K562 (cell line): ENCODE data around the gene LZTR1. TPM values are rescaled to one million over a fixed set of nuclear protein-coding genes. Genes with fewer than 3 reads are reported as not detected.

Experiments used
- ASH1L ChIP-seq: fragments of 450-650 bp; IDR thresholded peaks from 2 replicates; pipeline ENCODE4 v1.6.1; 2018; ENCODE audit warnings: borderline replicate concordance, mild to moderate bottlenecking, low read depth; ENCODE audit not compliant: partially characterized antibody
- BCL6 ChIP-seq: fragments of 250-450 bp; sonication (Bioruptor Pico); IDR thresholded peaks from 2 replicates; pipeline ENCODE4 v1.4.0; 2020
- BDP1 ChIP-seq: IDR thresholded peaks from 3 replicates; pipeline ENCODE4 v1.6.1; 2011; ENCODE audit not compliant: insufficient read length, insufficient read depth
- FOXP1 ChIP-seq: sonication (generic); formaldehyde crosslinking; IDR thresholded peaks from 2 replicates; pipeline ENCODE4 v1.8.0; 2022; ENCODE audit warnings: mild to moderate bottlenecking, missing genetic modification reagents
- HDAC3 ChIP-seq: fragments of 450-650 bp; IDR thresholded peaks from 2 replicates; pipeline ENCODE4 v1.6.1; 2018; ENCODE audit warnings: borderline replicate concordance, mild to moderate bottlenecking, moderate library complexity; ENCODE audit not compliant: partially characterized antibody
- MAFK ChIP-seq: IDR thresholded peaks from 2 replicates; pipeline ENCODE4 v1.6.1; 2011; ENCODE audit warnings: low read length, improper control_type of control experiment
- MCM2 ChIP-seq: fragments of 450-650 bp; IDR thresholded peaks from 2 replicates; pipeline ENCODE4 v1.6.1; 2017; ENCODE audit warnings: low read depth, mild to moderate bottlenecking
- MCM7 ChIP-seq, 2 experiments: fragments of 450-650 bp; IDR thresholded peaks; 2 replicates each; pipeline ENCODE4 v1.6.1; 2016 to 2018
- MYC ChIP-seq, 2 experiments: fragments of 250-450 bp in 1 of 2; sonication (Bioruptor Pico) in 1 of 2; IDR thresholded peaks; 2 replicates each; pipeline versions ENCODE4 v1.5.1 to v1.6.1; 2012 to 2021; ENCODE audit warnings: low read depth in 2 of 2, borderline replicate concordance in 1 of 2, improper control_type of control experiment in 1 of 2, low read length in 1 of 2, mild to moderate bottlenecking in 1 of 2, moderate library complexity in 1 of 2
- MYNN ChIP-seq, 2 experiments: sonication (generic); formaldehyde crosslinking in 1 of 2; IDR thresholded peaks; 2 replicates each; pipeline versions ENCODE4 v1.5.0 to v1.6.1; 2016 to 2020; ENCODE audit warnings: antibody characterized with exemption in 1 of 2, missing genetic modification reagents in 1 of 2
- NCOA2 ChIP-seq, 2 experiments: fragments of 450-650 bp; IDR thresholded peaks; 2 replicates each; pipeline ENCODE4 v1.6.1; 2018; ENCODE audit warnings: mild to moderate bottlenecking in 2 of 2, moderate library complexity in 1 of 2; ENCODE audit not compliant: partially characterized antibody in 2 of 2
- PHF21A ChIP-seq: fragments of 450-650 bp; IDR thresholded peaks from 2 replicates; pipeline ENCODE4 v1.6.1; 2017; ENCODE audit warnings: low read depth, borderline replicate concordance
- RBM39 ChIP-seq: fragments of 200-400 bp; formaldehyde crosslinking; optimal IDR thresholded peaks from 2 replicates; pipeline ENCODE3; 2018; ENCODE audit warnings: low read depth, low read length
- SMC3 ChIP-seq: conservative IDR thresholded peaks from 2 replicates; pipeline ENCODE4 v1.6.1; 2011; ENCODE audit warnings: low read depth, low read length, improper control_type of control experiment; ENCODE audit not compliant: insufficient read depth
- SRSF9 ChIP-seq: fragments of 200-400 bp; formaldehyde crosslinking; IDR thresholded peaks from 2 replicates; pipeline ENCODE4 v1.6.1; 2017; ENCODE audit warnings: low read depth, low read length, borderline replicate concordance
- ZNF121 ChIP-seq: sonication (generic); formaldehyde crosslinking; conservative IDR thresholded peaks from 2 replicates; pipeline ENCODE4 v1.8.0; 2022; ENCODE audit warnings: missing genetic modification reagents
- ZNF431 ChIP-seq: sonication (generic); formaldehyde crosslinking; IDR thresholded peaks from 2 replicates; pipeline ENCODE4 v1.8.0; 2022; ENCODE audit warnings: mild to moderate bottlenecking, missing genetic modification reagents
- ZNF444 ChIP-seq: fragments of 250-450 bp; sonication (Bioruptor Pico); IDR thresholded peaks from 2 replicates; pipeline ENCODE4 v1.4.0; 2020; ENCODE audit warnings: mild to moderate bottlenecking, moderate library complexity
- polyA plus RNA-seq, 8 experiments: library from polyadenylated mRNA; depleted of rRNA in 4 of 8; stranded (reverse) in 5 of 8; unstranded in 3 of 8; fragments of >200 nt; fragmentation: Nextera tagmentation in 2 of 8; fragmentation: Illumina TruSeq in 1 of 8; extraction: Ambion mirVana in 2 of 8; extraction: Trizol in 1 of 8; gene quantifications; 2 replicates each; pipeline versions ENCODE4 v1.2.1 to v1.2.3, GENCODE V29; 2011 to 2014; ENCODE audit warnings: inconsistent platforms in 1 of 8, missing spikeins in 1 of 8
- total RNA-seq, 7 experiments: library from RNA; depleted of rRNA in 6 of 7; stranded (reverse); fragments of >200 nt in 6 of 7; fragmentation: Illumina TruSeq in 2 of 7; extraction: Trizol in 2 of 7; gene quantifications; 2 replicates each; pipeline versions ENCODE4 v1.2.1 to v1.2.3, GENCODE V29; 2011 to 2021; ENCODE audit warnings: low replicate concordance in 1 of 7
- TF ChIP-seq, protein P1 (sequence below): fragments of 200-800 bp; sonication (Bioruptor generic); IDR thresholded peaks from 2 replicates; pipeline ENCODE4 v1.6.1; 2016; ENCODE audit warnings: missing genetic modification characterization, missing compliant biosample characterization
- TF ChIP-seq, protein P2 (sequence below): sonication (generic); formaldehyde crosslinking; IDR thresholded peaks from 2 replicates; pipeline ENCODE4 v1.8.0; 2022; ENCODE audit warnings: missing genetic modification reagents, mild to moderate bottlenecking, borderline replicate concordance
- TF ChIP-seq, protein P3 (sequence below): fragments of 450-650 bp; IDR thresholded peaks from 2 replicates; pipeline ENCODE4 v1.6.1; 2014; ENCODE audit warnings: low read depth, mild to moderate bottlenecking, moderate library complexity, borderline replicate concordance

LZTR1 gene
- total and polyA plus RNA-seq, 9 of the 15 experiments (the other 6 are each of a cell fraction or from before 2014, with no cell fraction given): 2.2 to 135 (median 63.0) TPM

DNA sequence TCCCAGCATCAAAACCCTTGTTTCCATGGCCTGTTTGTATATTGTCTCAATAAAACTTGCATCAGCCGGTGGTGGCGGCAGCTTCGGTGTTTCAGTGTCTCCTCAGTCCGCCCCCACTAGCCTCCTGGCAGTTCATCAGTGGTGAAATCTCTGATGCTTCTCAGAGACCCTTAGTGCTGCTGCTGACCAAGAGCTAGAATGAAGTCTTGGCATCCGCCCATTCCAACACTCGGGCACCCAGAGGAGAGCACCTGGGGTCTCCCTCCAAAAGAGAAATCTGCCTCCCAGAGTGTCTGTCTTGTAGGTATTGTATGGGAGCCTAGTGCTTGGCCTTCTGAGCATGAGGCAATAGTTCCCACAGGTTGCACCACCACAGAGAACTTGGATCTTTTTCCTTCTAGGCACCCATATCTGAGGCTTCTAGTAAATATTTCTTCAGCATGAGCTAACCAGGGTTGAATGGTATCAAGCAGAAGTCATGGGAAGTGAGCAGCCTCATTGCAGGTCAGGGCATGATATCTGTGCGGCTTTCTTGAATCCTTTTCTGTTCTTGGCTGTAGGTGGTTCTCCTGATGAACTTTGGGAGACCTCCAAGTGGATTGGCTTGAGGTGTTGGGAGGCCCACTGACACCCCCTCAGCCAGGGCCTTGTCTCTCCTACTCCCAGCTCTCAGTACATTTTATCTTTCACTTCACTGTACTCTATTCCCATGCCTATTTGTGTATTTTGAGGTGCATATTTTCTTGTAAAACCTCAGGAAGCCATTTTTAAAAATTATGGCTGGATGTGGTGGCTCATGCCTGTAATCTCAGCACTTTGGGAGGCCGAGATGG, 28.2 kb upstream of the LZTR1 start (continued):
- TF ChIP-seq, protein P1, sequence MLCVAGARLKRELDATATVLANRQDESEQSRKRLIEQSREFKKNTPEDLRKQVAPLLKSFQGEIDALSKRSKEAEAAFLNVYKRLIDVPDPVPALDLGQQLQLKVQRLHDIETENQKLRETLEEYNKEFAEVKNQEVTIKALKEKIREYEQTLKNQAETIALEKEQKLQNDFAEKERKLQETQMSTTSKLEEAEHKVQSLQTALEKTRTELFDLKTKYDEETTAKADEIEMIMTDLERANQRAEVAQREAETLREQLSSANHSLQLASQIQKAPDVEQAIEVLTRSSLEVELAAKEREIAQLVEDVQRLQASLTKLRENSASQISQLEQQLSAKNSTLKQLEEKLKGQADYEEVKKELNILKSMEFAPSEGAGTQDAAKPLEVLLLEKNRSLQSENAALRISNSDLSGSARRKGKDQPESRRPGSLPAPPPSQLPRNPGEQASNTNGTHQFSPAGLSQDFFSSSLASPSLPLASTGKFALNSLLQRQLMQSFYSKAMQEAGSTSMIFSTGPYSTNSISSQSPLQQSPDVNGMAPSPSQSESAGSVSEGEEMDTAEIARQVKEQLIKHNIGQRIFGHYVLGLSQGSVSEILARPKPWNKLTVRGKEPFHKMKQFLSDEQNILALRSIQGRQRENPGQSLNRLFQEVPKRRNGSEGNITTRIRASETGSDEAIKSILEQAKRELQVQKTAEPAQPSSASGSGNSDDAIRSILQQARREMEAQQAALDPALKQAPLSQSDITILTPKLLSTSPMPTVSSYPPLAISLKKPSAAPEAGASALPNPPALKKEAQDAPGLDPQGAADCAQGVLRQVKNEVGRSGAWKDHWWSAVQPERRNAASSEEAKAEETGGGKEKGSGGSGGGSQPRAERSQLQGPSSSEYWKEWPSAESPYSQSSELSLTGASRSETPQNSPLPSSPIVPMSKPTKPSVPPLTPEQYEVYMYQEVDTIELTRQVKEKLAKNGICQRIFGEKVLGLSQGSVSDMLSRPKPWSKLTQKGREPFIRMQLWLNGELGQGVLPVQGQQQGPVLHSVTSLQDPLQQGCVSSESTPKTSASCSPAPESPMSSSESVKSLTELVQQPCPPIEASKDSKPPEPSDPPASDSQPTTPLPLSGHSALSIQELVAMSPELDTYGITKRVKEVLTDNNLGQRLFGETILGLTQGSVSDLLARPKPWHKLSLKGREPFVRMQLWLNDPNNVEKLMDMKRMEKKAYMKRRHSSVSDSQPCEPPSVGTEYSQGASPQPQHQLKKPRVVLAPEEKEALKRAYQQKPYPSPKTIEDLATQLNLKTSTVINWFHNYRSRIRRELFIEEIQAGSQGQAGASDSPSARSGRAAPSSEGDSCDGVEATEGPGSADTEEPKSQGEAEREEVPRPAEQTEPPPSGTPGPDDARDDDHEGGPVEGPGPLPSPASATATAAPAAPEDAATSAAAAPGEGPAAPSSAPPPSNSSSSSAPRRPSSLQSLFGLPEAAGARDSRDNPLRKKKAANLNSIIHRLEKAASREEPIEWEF (CRISPR knock-in tag): no peak
- TF ChIP-seq ZNF444 (CRISPR knock-in tag): 0 out of 2 replicates have a peak, but pooled peaks have one; percentile 51
- TF ChIP-seq MYNN (IDR thresholded peaks at IDR 0.05): no peak
- no peak for TF ChIP-seq MYNN (CRISPR knock-in tag; IDR thresholded peaks at IDR 0.05)
- TF ChIP-seq SMC3: no peak
- no peak for TF ChIP-seq ASH1L
- no peak for TF ChIP-seq NCOA2 (IDR thresholded peaks at IDR 0.05; ENCODE audit: partially characterized antibody in 2 of 2)
- TF ChIP-seq BDP1: no peak
- peak; percentile 76 for TF ChIP-seq MYC (IDR thresholded peaks at IDR 0.05; ENCODE audit: low read depth, low read length)
- no peak for TF ChIP-seq MYC (CRISPR knock-in tag; IDR thresholded peaks at IDR 0.05; ENCODE audit: borderline replicate concordance, low read depth)
- TF ChIP-seq, protein P2, sequence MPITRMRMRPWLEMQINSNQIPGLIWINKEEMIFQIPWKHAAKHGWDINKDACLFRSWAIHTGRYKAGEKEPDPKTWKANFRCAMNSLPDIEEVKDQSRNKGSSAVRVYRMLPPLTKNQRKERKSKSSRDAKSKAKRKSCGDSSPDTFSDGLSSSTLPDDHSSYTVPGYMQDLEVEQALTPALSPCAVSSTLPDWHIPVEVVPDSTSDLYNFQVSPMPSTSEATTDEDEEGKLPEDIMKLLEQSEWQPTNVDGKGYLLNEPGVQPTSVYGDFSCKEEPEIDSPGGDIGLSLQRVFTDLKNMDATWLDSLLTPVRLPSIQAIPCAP (CRISPR knock-in tag): no peak
- TF ChIP-seq SRSF9: no peak
- no peak for TF ChIP-seq MCM2
- no peak for TF ChIP-seq ZNF121
- peak; percentile 76 for TF ChIP-seq RBM39
- TF ChIP-seq MCM7 (IDR thresholded peaks at IDR 0.05): no peak
- peak; percentile 73; the same call in 1 of the 2 replicates for TF ChIP-seq FOXP1 (CRISPR knock-in tag)
- no peak for TF ChIP-seq HDAC3
- no peak for TF ChIP-seq PHF21A
- no peak for TF ChIP-seq BCL6 (CRISPR knock-in tag)
- peak; percentile 64 for TF ChIP-seq ZNF431 (CRISPR knock-in tag)
- no peak for TF ChIP-seq MAFK
- TF ChIP-seq, protein P3, sequence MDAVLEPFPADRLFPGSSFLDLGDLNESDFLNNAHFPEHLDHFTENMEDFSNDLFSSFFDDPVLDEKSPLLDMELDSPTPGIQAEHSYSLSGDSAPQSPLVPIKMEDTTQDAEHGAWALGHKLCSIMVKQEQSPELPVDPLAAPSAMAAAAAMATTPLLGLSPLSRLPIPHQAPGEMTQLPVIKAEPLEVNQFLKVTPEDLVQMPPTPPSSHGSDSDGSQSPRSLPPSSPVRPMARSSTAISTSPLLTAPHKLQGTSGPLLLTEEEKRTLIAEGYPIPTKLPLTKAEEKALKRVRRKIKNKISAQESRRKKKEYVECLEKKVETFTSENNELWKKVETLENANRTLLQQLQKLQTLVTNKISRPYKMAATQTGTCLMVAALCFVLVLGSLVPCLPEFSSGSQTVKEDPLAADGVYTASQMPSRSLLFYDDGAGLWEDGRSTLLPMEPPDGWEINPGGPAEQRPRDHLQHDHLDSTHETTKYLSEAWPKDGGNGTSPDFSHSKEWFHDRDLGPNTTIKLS: no peak
